Hematopoietic multipotent progenitor cell treated with erythropoietin and hydrocortisone succinate and interleukin-3 and kit ligand, for 4 days (in vitro differentiated cells): ENCODE data around the gene RLBP1.

Source experiments
- DNase-seq: peaks from one replicate; pipeline ENCODE4 v3.0.0-alpha.2; 2015

RLBP1 gene

DNA sequence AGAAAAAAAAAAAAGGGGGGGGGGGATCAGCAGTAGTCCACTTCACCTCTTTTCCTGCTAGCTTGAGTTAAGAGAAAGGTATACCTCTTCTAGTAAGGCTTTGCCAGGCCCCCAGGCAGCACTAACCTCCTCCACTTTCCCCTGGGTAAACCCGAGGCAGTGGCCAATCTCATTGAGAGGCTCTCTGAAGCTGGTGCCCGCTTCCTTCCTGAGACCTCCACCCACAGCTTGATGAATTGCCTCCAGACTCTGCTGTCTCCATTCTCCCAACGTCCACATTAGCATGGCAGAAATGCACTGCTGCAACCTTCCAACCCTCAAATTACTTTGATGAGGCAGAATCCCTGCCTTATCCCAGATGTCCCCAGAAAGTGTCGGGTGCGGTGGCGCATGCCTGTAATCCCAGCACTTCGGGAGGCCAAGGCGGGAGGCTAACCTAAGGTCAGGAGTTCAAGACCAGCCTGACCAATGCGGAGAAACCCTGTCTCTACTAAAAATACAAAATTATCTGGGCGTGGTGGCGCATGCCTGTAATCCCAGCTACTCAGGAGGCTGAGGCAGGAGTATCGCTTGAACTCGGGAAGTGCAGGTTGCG lies 15.3 kb downstream of the RLBP1 start:
- peak; percentile 51 for DNase-seq

DNA sequence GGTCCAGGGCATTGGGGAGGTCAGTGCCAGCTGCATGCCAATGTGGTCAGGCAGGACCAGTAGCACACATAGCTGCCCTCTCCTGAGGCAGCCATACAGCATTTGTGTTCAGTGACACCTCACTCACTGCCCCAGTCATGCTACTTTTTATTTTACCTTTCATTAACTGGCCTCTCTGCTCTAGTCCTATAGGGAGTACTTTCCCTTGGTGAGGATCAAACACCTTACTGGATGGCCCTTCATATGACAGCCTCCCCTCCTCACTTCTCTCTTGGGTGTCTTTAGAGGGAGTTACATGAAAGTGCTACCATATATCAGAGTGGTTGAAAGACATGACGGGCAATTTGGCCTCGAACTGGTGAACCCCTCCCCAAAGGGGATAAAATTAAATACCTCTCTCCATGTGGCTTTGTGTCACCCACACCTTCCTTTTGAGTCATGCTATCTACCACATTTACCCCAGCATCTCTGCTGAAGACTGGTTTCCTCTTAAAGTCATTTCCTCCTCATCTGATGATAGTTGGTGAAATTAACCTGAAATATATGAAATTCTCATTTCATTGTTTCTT lies 17.6 kb downstream of the RLBP1 start:
- peak; percentile 55 for DNase-seq

- DNase-seq: no peak
These were observed 19.8 kb downstream of the RLBP1 start for GRCh38 chr15:89201465-89202005.

DNA sequence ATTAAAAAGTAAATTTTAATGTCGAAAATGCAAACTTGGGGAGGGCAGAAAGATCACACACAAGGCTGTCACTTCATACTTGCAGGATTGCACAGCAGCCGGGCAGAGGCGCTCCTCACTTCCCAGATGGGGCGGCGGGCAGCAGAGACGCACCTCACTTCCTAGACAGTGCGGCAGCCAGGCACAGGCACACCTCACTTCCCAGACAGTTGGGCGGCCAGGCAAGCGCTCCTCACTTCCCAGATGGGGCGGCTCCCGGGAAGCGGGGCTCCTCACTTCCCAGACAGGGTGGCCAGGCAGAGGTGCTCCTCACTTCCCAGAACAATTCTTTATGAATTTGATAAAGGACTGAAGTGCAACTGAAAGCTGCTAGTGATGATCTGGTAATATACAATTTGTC lies 21.2 kb downstream of the RLBP1 start:
- DNase-seq: no peak

- DNase-seq: no peak
These were observed 21.6 kb downstream of the RLBP1 start for GRCh38 chr15:89199746-89200145.

- no peak for DNase-seq
These were observed 22.4 kb downstream of the RLBP1 start for GRCh38 chr15:89198934-89199333.

GRCh38 chr15:89198196-89198595 lies 23.2 kb downstream of the RLBP1 start:
- no peak for DNase-seq

DNA sequence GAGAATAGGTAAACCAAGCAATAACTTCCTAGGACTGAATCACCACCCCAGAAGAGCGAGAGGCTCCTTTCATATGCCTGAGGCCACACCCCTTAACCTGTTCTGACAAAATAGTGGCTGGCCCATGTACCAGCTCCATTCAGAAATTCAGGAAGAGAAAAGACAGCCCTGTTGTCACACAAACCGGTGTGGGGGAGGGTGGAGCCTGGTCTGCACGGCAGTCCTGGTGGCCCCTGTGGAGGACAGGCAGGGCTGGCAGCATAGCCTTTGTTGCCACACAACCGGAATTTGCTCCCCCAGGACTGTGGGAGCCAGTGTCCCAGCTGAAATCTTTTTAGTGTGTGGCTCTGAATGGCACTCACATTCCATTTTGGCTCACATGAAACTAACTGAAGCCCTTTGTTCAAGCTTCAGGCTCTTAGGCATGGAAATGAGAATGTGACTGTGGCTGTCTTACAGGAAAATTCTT lies 23.8 kb downstream of the RLBP1 start:
- DNase-seq: no peak

DNA sequence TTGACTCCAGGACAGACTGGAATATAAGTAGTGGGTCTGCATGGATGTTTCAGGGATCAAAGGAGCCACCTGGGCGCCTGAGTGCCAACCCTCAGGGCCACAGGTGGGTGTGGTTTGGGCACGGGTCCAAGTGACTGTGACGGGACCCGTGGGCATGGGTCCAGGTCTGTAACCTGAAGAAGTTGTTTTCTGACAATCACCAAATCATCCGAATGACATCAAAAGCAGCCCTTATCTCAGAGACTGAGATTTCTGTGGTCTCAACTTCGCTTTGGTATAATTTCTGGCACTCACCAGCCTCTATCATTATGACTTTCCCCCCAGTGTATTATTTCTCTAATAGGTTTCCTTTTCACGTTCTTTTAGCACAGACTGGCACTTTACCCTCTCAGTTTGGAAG lies 24.4 kb downstream of the RLBP1 start:
- no peak for DNase-seq

DNA sequence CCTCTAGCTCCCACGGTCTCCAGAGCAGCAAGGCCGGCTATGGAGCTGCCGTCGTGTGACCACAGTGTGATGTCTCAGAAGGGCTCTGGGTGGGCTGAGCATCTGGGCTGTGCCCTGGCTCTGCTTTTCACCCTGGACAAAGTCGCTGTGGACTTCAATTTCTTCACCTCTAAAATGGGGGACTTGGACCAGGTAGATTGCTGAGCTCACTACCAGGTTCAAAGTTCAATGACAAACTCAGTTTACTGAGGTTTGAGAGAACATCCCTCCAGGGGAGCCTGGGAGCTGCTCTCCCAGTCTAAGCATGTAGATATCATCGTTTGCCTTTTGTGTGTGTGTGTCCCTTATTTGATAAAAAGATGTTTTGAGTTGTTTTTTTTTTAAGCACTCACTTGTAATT lies 25.1 kb downstream of the RLBP1 start:
- DNase-seq: no peak

DNA sequence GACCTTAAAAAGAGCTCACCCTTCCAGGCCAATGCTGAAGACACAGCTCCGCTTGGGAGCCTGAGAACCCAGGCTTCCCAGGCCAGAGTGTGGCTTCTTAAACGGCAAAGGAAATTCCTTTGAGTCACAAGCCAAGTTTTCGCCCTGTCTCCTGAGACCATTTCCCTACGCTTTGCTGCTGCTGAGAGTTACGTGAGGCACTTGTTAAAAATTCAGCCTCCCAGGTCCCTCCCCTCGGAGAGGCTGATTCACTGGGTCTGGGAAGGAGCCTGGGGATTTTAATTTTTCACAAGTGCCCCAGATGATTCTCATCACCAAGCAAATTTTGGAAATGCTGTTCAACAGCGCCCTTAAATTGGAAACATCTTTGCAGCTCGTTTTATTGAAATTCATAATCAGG lies 25.5 kb downstream of the RLBP1 start:
- no peak for DNase-seq

DNA sequence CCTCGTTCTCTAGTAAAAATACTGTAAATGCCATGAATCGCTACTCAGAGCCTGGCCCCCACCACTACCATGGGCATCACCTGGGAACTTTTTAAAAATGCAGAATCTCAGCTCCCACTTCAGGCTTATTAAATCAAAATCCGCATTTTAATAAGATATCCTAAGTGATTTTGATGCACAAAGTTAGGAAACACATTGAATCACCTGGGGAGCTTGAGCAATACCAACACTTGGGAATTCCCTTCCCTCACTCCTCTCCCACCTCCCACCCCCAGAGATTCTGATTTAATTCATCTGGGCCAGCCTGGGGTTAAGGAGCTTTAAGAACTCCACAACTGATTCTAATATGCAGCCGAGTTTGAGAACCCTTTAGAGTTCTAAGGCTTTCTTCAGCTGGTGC lies 26.8 kb downstream of the RLBP1 start:
- DNase-seq: no peak

DNA sequence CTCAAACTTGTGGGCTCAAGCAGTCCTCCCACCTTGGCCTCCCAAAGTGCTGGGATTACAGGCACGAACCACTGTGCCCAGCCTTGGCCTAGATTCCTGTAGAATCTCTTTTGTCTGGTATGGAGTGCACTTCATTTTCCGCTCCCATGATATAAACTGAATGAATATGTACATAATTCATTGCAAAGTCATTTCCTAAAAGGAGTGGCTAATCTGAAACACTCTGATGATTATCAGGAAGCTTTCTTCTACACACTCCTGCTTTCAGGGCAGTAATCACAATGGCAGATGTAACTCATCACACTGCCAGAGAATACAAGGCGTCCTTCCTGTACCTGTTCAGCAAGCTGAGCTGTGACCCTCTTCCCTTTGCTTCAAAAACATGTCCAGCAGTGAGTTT lies 28.6 kb downstream of the RLBP1 start:
- DNase-seq: peak; percentile 22

- DNase-seq: no peak
These were observed 29.2 kb downstream of the RLBP1 start for GRCh38 chr15:89192136-89192535.

- no peak for DNase-seq
These were observed 33.3 kb downstream of the RLBP1 start for GRCh38 chr15:89187986-89188514.

- DNase-seq: no peak
These were observed 33.9 kb downstream of the RLBP1 start for GRCh38 chr15:89187301-89187985.

DNA sequence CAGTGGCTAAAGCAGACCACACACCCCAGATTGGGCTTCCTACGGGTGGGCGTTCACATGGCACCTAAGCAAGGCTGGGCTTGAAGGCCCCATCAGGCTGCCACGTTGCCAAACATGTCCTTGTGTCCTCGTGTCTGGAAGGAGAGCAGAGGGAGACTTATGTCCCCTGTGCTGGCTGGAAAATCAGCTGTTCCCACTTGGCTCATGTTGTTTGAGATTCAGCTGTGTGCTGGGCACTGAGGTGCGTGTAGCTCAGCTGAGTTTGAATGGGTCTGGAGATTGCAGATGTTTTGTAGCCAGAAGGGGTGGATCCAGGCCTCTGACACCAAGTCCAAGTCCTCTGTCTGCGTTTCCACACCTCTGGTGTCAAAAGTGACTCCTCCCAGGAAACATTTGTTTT lies 34.6 kb downstream of the RLBP1 start:
- DNase-seq: no peak

DNA sequence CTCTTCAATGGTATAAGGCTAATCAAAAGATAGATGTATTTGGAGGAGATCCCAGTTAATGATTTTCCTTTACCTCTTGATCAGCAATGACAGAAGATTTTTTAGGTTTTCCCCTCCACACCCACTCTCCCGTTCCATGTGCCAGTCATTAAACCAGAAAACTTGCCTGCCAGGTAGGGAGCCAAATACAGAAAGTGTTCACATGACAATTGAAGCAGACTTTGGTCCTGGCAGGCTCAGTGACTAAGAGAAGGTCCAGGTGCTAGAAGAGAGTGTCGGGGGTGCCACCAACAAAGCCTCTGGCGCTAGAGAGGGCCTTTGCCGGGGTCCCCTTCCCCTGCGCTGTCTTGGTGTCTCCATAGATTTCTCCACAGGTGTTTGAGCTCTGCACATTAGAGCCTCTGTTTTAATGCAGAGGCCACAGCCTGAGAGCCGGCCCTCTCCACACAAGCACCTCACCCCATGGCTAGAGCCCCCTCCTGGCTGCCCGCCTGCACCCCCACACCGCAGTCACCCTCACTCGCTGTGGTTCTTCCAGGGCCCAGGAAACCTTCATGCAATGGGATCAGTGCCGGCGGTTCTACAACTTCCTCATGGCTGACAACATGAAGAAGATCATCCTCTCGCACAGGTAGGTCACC lies 36.4 kb downstream of the RLBP1 start:
- no peak for DNase-seq

GRCh38 chr15:89184357-89184756 lies 37.0 kb downstream of the RLBP1 start:
- DNase-seq: no peak

GRCh38 chr15:89179966-89180875 lies 41.2 kb downstream of the RLBP1 start:
- no peak for DNase-seq

DNA sequence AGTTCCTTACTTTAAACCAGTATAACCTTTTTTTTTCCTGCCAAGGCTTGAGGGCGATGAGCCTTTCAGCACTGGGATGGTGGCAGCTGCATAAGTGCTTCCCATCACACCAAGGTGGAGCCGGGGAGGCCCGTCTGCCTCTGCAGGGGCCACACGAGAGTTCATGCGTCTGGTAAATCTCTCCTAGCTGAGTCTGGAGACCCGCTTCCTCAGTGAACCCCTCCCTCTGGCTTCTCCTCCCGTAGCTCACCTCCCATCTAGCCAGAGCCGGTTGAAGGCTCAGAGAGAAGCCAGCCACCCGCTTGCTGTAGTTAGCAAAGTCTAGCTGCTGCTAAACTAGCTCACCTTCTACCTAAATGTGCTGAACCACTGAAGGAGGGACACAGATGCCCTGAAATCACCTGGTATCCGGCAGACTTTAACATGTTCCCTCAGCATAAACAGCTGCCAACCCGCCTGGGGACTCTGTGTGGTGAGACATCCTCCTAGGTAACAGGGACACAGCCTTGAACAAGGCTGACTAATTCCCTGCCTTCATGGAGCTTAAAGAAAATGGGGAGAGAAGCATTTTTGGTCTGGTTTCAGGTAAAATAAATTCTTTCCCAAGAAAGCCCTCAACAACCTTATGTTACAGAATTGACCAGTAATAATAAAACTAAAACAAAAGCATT lies 42.9 kb downstream of the RLBP1 start:
- DNase-seq: no peak
